Osteoblast (primary cell): ENCODE results near the gene EFNA5. TPM values are rescaled to one million over a fixed set of nuclear protein-coding genes. Genes with fewer than 3 reads are reported as not detected.

Experiments used
- DNase-seq: peaks from one replicate; pipeline ENCODE4 v3.0.0; 2011; ENCODE audit warnings: low spot score, mixed read lengths; ENCODE audit not compliant: insufficient read length; ENCODE audit errors: missing footprints
- H2AFZ ChIP-seq: 2 replicates; pipeline ENCODE4 v1.6.0; 2011; ENCODE audit warnings: mild to moderate bottlenecking, low read length
- H3K27ac ChIP-seq: 2 replicates; pipeline ENCODE4 v1.5.1; 2011; ENCODE audit warnings: mild to moderate bottlenecking, low read depth, low read length, moderate library complexity
- H3K27me3 ChIP-seq: 2 replicates; pipeline ENCODE4 v1.6.0; 2012; ENCODE audit warnings: mild to moderate bottlenecking, control low read depth, inconsistent platforms, low read length, moderate library complexity; ENCODE audit not compliant: insufficient read depth
- H3K36me3 ChIP-seq: 2 replicates; pipeline ENCODE4 v1.5.1; 2011; ENCODE audit warnings: mild to moderate bottlenecking, low read length, control low read depth, moderate library complexity; ENCODE audit not compliant: insufficient read depth
- H3K4me1 ChIP-seq: 2 replicates; pipeline ENCODE4 v1.5.1; 2011; ENCODE audit warnings: mild to moderate bottlenecking, low read length, control low read depth, moderate library complexity; ENCODE audit not compliant: insufficient read depth
- H3K4me2 ChIP-seq: 2 replicates; pipeline ENCODE4 v1.6.0; 2011; ENCODE audit warnings: mild to moderate bottlenecking, low read length; ENCODE audit not compliant: insufficient read depth
- H3K4me3 ChIP-seq: fragments of 200-600 bp; sonication (generic); 3 replicates; pipeline ENCODE4 v1.5.1; 2012; ENCODE audit warnings: mild to moderate bottlenecking, low read length, inconsistent platforms; ENCODE audit not compliant: insufficient read depth
- H3K79me2 ChIP-seq: 2 replicates; pipeline ENCODE4 v1.6.0; 2012; ENCODE audit warnings: mild to moderate bottlenecking, low read length, control low read depth, inconsistent platforms; ENCODE audit not compliant: insufficient read depth
- H3K9me3 ChIP-seq: 2 replicates; pipeline ENCODE4 v1.5.1; 2011; ENCODE audit warnings: low read depth, low read length, control low read depth
- H4K20me1 ChIP-seq: 2 replicates; pipeline ENCODE4 v1.6.0; 2012; ENCODE audit warnings: mild to moderate bottlenecking, low read length, control low read depth; ENCODE audit not compliant: insufficient read depth
- total RNA-seq: library from RNA; depleted of rRNA; stranded (reverse); fragments of >200 nt; gene quantifications from 2 replicates; pipeline ENCODE4 v1.2.3, GENCODE V29; 2012
- TF ChIP-seq, protein P1 (sequence below): IDR thresholded peaks from 2 replicates; pipeline ENCODE4 v1.5.1; 2011; ENCODE audit warnings: mild to moderate bottlenecking, low read depth, low read length, moderate library complexity; ENCODE audit errors: extremely low read depth

The EFNA5 gene
- total RNA-seq, 1 donor = 12.3 TPM

DNA sequence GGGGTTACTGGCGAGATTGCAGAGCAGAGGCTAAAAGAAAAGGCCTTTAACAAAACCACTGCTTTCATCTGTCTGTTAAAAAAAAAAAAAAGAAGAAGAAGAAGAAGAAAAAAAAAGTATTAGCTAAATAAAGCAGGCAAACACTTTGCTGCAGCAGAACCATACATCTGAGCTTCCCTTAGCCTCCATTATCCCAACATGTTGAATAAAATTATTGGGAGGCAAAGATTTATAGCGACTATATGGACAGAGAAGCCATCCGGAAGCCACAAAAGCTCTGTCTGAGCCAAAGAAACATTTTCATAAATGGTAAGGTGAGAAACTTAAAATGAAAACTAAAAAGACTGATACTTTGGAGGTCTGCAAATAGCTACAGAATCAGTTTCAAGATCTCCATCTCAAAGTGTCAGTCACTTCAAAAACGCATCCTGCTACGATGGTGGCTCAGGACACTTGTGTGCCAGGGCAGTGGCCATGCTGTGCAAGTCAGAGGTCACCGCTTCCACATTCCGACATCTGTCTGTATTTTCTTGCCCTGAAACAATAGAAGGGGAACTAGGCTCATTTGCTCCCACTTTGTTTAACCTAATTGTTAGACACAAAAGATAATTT, 9.6 kb downstream of the EFNA5 start:
- Histone ChIP-seq H3K4me3 (no peak overlapping the region), H3K4me1 (no peaks in the 10 kb centered on the region), H3K79me2 (peaks cover 16% of the 10 kb centered on the region), H3K27me3 (no peaks in the 10 kb centered on the region), H3K27ac (no peak overlapping the region), H3K4me2 (no peak overlapping the region), H3K36me3 (no peaks in the 10 kb centered on the region), H4K20me1 (no peaks in the 10 kb centered on the region), H3K9me3 (no peaks in the 10 kb centered on the region), H2AFZ (no peak overlapping the region)
- TF ChIP-seq, protein P1, sequence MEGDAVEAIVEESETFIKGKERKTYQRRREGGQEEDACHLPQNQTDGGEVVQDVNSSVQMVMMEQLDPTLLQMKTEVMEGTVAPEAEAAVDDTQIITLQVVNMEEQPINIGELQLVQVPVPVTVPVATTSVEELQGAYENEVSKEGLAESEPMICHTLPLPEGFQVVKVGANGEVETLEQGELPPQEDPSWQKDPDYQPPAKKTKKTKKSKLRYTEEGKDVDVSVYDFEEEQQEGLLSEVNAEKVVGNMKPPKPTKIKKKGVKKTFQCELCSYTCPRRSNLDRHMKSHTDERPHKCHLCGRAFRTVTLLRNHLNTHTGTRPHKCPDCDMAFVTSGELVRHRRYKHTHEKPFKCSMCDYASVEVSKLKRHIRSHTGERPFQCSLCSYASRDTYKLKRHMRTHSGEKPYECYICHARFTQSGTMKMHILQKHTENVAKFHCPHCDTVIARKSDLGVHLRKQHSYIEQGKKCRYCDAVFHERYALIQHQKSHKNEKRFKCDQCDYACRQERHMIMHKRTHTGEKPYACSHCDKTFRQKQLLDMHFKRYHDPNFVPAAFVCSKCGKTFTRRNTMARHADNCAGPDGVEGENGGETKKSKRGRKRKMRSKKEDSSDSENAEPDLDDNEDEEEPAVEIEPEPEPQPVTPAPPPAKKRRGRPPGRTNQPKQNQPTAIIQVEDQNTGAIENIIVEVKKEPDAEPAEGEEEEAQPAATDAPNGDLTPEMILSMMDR = no peak
- no peak for DNase-seq

DNA sequence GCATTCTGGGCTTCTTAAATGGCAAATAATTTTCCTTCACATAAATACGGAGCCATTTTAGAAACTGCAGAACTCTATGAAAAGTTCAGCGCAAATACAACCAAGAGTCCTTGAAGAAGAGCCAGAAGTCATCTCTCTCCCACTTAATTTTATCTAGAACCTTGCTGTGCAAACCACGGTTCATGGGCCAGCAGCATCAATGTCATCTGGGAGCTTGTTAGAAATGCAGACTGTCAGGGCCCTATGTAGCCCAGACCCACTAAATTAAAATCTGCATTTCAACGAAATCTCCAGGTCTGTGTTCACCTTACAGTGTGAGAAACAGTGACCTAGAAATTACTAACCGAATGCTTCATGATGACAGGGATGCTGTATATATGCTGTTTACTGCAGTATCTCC, 12.2 kb downstream of the EFNA5 start:
- TF ChIP-seq, protein P1 = no peak
- H3K4me3 ChIP-seq = no peak overlapping the region
- H3K27ac ChIP-seq = no peak overlapping the region
- H3K4me2 ChIP-seq = no peak overlapping the region
- no peak overlapping the region for H2AFZ ChIP-seq
- no peak for DNase-seq
- peaks cover 14% of the 10 kb centered on the region for H3K79me2 ChIP-seq
- H3K27me3 ChIP-seq = no peaks in the 10 kb centered on the region
- no peaks in the 10 kb centered on the region for H3K9me3 ChIP-seq
- no peaks in the 10 kb centered on the region for H4K20me1 ChIP-seq
- H3K4me1 ChIP-seq = no peaks in the 10 kb centered on the region
- H3K36me3 ChIP-seq = no peaks in the 10 kb centered on the region

DNA sequence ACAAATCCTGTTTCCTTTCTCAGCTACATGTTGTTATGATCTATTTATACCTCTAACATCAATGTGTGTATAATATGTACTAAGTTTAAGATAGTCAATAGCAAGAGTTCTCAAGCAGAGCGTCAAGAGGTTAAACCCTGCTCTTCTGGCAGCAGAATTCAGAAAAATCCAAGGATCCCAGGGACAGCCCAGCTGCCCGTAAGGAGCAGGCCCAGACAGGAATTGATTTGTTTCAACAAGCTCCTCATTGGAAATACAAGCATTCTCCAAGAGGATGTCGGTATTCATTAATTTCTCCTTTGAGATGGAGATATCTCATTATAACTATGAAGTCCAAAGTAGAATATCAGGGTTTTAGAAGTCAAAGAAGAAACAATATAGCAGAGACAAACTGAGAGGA, 14.9 kb downstream of the EFNA5 start:
- Histone ChIP-seq H3K4me1 (no peaks in the 10 kb centered on the region), H3K27me3 (no peaks in the 10 kb centered on the region), H3K4me3 (no peak overlapping the region), H2AFZ (no peak overlapping the region), H3K79me2 (peaks cover 16% of the 10 kb centered on the region), H3K36me3 (no peaks in the 10 kb centered on the region), H3K27ac (no peak overlapping the region), H3K9me3 (no peaks in the 10 kb centered on the region), H3K4me2 (no peak overlapping the region), H4K20me1 (no peaks in the 10 kb centered on the region)
- TF ChIP-seq, protein P1 = no peak
- DNase-seq = no peak

DNA sequence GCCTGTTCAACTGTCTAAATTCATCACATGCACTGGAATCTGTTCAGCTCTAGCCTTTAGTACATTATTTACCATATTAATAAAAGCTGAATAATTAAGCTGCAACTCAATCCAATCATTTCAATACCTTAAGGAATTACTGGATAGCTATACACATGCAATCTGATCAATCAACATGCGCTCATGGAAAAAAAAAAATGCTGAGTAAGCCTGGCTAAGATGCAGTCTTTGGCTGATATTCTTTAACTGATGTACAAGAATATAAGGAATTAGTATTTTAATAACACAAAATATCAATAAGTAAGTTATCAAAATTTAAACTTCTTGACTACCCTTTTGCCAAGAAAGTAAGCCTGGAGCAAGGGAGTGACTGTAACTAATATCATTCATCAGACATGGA, 15.9 kb downstream of the EFNA5 start:
- peaks cover 16% of the 10 kb centered on the region for H3K79me2 ChIP-seq
- H3K4me2 ChIP-seq = no peak overlapping the region
- DNase-seq = no peak
- no peaks in the 10 kb centered on the region for H3K9me3 ChIP-seq
- H3K27ac ChIP-seq = no peak overlapping the region
- no peaks in the 10 kb centered on the region for H3K36me3 ChIP-seq
- H3K27me3 ChIP-seq = no peaks in the 10 kb centered on the region
- no peak overlapping the region for H2AFZ ChIP-seq
- H3K4me3 ChIP-seq = no peak overlapping the region
- H4K20me1 ChIP-seq = no peaks in the 10 kb centered on the region
- TF ChIP-seq, protein P1 = no peak
- H3K4me1 ChIP-seq = no peaks in the 10 kb centered on the region
